GM06990 (cell line): Measurements from ENCODE around the gene TEKT3.

ENCODE experiments used
- DNase-seq: peaks from one replicate; pipeline ENCODE4 v3.0.0-alpha.2; 2011; ENCODE audit not compliant: insufficient read length; ENCODE audit errors: extremely low read depth
- H3K27me3 ChIP-seq: replicated peaks from 2 replicates; pipeline ENCODE4 v1.6.0; 2011; ENCODE audit warnings: low read length; ENCODE audit not compliant: control insufficient read depth, insufficient read depth
- H3K36me3 ChIP-seq: 2 replicates; pipeline ENCODE4 v1.5.1; 2011; ENCODE audit warnings: low read length; ENCODE audit not compliant: control insufficient read depth, insufficient read depth
- H3K4me3 ChIP-seq: replicated peaks from 2 replicates; pipeline ENCODE4 v1.5.1; 2011; ENCODE audit warnings: low read depth, mild to moderate bottlenecking, control low read depth, low read length
- TF ChIP-seq, protein P1 (sequence below): IDR thresholded peaks from 2 replicates; pipeline ENCODE4 v1.5.1; 2011; ENCODE audit warnings: low read length, control low read depth, mild to moderate bottlenecking, inconsistent platforms; ENCODE audit not compliant: insufficient read depth, poor library complexity, severe bottlenecking

TEKT3 gene

DNA sequence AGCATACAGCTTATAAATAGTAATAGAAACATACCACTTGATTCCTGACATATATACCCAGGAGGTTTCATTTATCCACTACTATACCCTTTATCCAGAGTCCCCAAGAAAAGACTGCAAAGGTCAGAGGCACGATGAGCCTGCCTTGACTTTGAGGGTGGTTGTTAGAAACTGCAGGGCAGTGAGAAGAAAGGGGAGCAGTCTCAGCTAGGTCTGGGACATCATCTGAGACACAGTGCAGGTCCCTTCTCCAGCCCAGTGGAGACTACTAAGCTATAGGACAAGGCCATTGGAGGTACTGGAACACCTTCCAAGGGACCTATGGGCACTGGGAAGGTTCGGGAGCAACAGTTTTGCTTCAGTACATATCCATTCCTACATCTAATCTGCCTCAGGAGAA is 20.2 kb upstream of the TEKT3 start:
- DNase-seq = no peak
- no peak overlapping the region for H3K4me3 ChIP-seq
- TF ChIP-seq, protein P1, sequence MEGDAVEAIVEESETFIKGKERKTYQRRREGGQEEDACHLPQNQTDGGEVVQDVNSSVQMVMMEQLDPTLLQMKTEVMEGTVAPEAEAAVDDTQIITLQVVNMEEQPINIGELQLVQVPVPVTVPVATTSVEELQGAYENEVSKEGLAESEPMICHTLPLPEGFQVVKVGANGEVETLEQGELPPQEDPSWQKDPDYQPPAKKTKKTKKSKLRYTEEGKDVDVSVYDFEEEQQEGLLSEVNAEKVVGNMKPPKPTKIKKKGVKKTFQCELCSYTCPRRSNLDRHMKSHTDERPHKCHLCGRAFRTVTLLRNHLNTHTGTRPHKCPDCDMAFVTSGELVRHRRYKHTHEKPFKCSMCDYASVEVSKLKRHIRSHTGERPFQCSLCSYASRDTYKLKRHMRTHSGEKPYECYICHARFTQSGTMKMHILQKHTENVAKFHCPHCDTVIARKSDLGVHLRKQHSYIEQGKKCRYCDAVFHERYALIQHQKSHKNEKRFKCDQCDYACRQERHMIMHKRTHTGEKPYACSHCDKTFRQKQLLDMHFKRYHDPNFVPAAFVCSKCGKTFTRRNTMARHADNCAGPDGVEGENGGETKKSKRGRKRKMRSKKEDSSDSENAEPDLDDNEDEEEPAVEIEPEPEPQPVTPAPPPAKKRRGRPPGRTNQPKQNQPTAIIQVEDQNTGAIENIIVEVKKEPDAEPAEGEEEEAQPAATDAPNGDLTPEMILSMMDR = no peak
- no peaks in the 10 kb centered on the region for H3K36me3 ChIP-seq
- no peaks in the 10 kb centered on the region for H3K27me3 ChIP-seq

GRCh38 chr17:15361151-15361550 is 19.8 kb upstream of the TEKT3 start:
- TF ChIP-seq, protein P1 = no peak
- no peaks in the 10 kb centered on the region for H3K36me3 ChIP-seq
- no peak for DNase-seq
- no peaks in the 10 kb centered on the region for H3K27me3 ChIP-seq
- no peak overlapping the region for H3K4me3 ChIP-seq

GRCh38 chr17:15354256-15354655 is 12.9 kb upstream of the TEKT3 start:
- TF ChIP-seq, protein P1 = no peak
- no peak overlapping the region for H3K4me3 ChIP-seq
- DNase-seq = no peak
- no peaks in the 10 kb centered on the region for H3K27me3 ChIP-seq
- no peaks in the 10 kb centered on the region for H3K36me3 ChIP-seq

- no peaks in the 10 kb centered on the region for H3K36me3 ChIP-seq
- no peak overlapping the region for H3K4me3 ChIP-seq
- TF ChIP-seq, protein P1 = no peak
- no peak for DNase-seq
- H3K27me3 ChIP-seq = no peaks in the 10 kb centered on the region
Observed at GRCh38 chr17:15351925-15352324, 10.5 kb upstream of the TEKT3 start.

- no peak overlapping the region for H3K4me3 ChIP-seq
- H3K27me3 ChIP-seq = no peaks in the 10 kb centered on the region
- no peaks in the 10 kb centered on the region for H3K36me3 ChIP-seq
- TF ChIP-seq, protein P1 = no peak
- no peak for DNase-seq
Observed at GRCh38 chr17:15351478-15351840, 10.1 kb upstream of the TEKT3 start.

- no peak overlapping the region for H3K4me3 ChIP-seq
Observed at GRCh38 chr17:15350777-15351477, 9.5 kb upstream of the TEKT3 start.

More at GRCh38 chr17:15350777-15351477, 9.5 kb upstream of the TEKT3 start:
- no peak for DNase-seq
- Histone ChIP-seq H3K27me3 (no peaks in the 10 kb centered on the region), H3K36me3 (no peaks in the 10 kb centered on the region)
- TF ChIP-seq, protein P1 = no peak
